ENCODE measurements around the gene EPHB1.

GRCh38 chr3:135149707-135150681 is 354.9 kb downstream of the EPHB1 start:
- TF ChIP-seq CTCF (IDR thresholded peaks at IDR 0.05; ENCODE audit: low read depth, low read length, missing input control) (no peak), GABPA (IDR thresholded peaks at IDR 0.05 in 1 of 2, conservative IDR thresholded peaks at IDR 0.05 in 1 of 2) (no peak), YY1 (IDR thresholded peaks at IDR 0.05) (peak; percentile 24), TAF1 (conservative IDR thresholded peaks at IDR 0.05) (no peak), MAX (IDR thresholded peaks at IDR 0.05) (no peak), RAD21 (IDR thresholded peaks at IDR 0.05) (peak; percentile 7 to 31), REST (IDR thresholded peaks at IDR 0.05) (peak; percentile 40), EGR1 (IDR thresholded peaks at IDR 0.05; ENCODE audit: low read depth in 2 of 2) (no peak)
